ENCODE data around the gene PGLYRP2.

PGLYRP2 gene

DNA sequence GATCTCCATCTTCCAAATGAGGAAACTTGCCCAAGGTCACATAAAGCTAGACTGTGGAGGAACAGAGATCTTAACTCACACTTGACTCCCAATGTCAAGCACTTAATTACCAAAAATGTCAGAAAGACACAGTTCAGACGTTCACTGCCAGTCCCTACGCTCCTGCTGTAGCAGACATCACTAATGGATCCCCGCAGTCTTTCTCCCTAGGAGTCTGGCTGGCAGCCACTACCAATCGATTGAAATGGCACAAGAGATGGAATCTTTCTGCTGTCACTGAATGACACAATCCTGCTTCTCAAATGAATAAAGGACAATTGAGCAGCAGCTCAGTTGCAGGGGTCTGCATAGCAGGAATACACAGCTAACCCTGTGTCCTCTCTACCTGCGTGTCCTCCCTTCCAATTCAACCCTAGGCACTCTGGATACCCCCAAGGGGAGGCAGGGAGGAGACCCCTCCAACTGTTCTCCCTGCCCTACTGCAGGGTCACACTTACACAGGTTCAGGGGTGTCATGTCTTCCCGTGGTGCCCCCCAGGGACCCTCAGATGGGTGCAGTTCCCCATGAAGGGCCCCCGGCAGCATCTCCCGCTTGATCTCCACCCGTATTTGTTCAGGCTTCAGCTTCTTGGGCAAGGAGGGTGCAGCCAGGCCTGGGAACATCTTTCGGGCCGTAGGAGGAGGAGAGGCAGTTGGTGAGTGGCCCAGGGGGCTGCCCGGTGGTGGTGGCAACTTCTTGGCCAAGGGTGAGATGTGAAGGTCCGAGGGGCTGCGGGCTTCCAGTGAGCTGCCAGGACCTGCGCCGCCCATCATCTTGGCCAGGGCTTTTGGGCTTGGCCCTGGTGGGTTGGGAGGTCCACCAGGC lies 52.6 kb downstream of the PGLYRP2 start:
- H3K27me3 ChIP-seq (replicated peaks; ENCODE audit: control insufficient read depth, insufficient read depth, low read length, poor library complexity, severe bottlenecking): no peaks in the 10 kb centered on the region
- peaks cover 57% of the 10 kb centered on the region for H3K36me3 ChIP-seq (ENCODE audit: control insufficient read depth, insufficient read depth, low read length)

GRCh38 chr19:15425321-15425950 lies 53.9 kb downstream of the PGLYRP2 start:
- H3K36me3 ChIP-seq (ENCODE audit: control insufficient read depth, insufficient read depth, low read length): peaks cover 57% of the 10 kb centered on the region
- no peaks in the 10 kb centered on the region for H3K4me1 ChIP-seq (ENCODE audit: control insufficient read depth, insufficient read depth, low read length, poor library complexity, severe bottlenecking)
- H3K27ac ChIP-seq (ENCODE audit: insufficient read depth, low read length, poor library complexity, severe bottlenecking): no peak overlapping the region
- H3K27me3 ChIP-seq (replicated peaks; ENCODE audit: control insufficient read depth, insufficient read depth, low read length, poor library complexity, severe bottlenecking): no peaks in the 10 kb centered on the region
- DNase-seq: no peak
- H3K9me3 ChIP-seq (ENCODE audit: control insufficient read depth, low read length): no peaks in the 10 kb centered on the region
- no peak overlapping the region for H3K4me3 ChIP-seq (ENCODE audit: insufficient read depth, low read depth, low read length, poor library complexity, severe bottlenecking)

More for the DNA sequence above, 52.6 kb downstream of the PGLYRP2 start:
- H3K27ac ChIP-seq (ENCODE audit: insufficient read depth, low read length, poor library complexity, severe bottlenecking): no peak overlapping the region
- no peak overlapping the region for H3K4me3 ChIP-seq (ENCODE audit: insufficient read depth, low read depth, low read length, poor library complexity, severe bottlenecking)
- no peaks in the 10 kb centered on the region for H3K9me3 ChIP-seq (ENCODE audit: control insufficient read depth, low read length)
- no peak for DNase-seq
- H3K4me1 ChIP-seq (ENCODE audit: control insufficient read depth, insufficient read depth, low read length, poor library complexity, severe bottlenecking): peaks cover 10% of the 10 kb centered on the region

DNA sequence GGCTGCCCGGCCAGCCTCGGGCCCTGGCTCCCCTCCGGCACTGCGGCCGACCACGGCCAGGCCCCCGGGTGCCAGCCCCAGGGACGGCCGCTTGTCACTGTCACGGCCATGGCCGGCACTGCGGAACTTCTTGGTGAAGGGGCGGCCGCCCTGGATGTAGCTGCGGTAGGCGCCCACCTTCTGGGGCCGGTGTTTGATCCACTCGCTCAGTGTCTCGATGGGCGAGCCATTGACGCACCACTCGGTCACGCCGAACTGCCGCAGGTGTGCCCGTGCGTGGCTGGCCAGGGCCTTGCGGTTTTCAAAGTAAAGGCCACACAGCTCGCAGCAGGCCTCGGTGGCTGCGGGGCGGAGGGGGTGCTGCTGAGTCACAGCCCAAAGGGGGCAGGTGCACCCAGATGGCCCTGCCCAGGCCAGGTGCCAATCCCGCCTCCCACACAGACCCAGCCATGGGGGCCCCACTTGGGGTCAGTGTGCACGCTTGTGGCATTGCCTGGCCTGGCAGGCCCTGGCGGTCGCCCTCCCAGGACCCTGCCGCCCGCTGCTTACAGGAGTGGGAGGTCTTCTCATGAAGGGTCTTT lies 54.5 kb downstream of the PGLYRP2 start:
- Histone ChIP-seq H3K4me3 (ENCODE audit: insufficient read depth, low read depth, low read length, poor library complexity, severe bottlenecking) (no peak overlapping the region), H3K36me3 (ENCODE audit: control insufficient read depth, insufficient read depth, low read length) (peaks cover 57% of the 10 kb centered on the region)

DNA sequence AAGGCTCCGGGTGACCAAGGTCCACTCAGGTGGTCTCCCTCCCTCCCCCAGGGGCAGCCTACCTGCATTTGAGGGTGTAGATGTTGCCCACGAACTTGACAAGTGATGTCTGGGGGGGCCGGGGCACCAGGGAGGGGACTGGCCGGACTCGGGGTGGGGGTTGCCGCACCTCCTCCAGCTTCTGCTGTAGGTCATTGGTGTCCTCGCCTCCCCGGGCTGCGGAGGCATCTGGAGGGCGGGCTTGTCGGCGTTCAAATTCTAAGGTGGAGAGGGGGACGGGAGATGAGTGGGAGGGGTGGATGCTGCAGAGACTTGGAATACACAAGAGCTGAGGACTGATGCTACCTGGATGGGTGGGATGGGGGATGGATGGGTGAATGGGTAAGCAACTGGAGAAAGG lies 55.2 kb downstream of the PGLYRP2 start:
- Histone ChIP-seq H3K27me3 (replicated peaks; ENCODE audit: control insufficient read depth, insufficient read depth, low read length, poor library complexity, severe bottlenecking) (no peaks in the 10 kb centered on the region), H3K4me1 (ENCODE audit: control insufficient read depth, insufficient read depth, low read length, poor library complexity, severe bottlenecking) (peaks cover 5% of the 10 kb centered on the region), H3K36me3 (ENCODE audit: control insufficient read depth, insufficient read depth, low read length) (peaks cover 52% of the 10 kb centered on the region), H3K4me3 (ENCODE audit: insufficient read depth, low read depth, low read length, poor library complexity, severe bottlenecking) (no peak overlapping the region), H3K9me3 (ENCODE audit: control insufficient read depth, low read length) (no peaks in the 10 kb centered on the region), H3K27ac (ENCODE audit: insufficient read depth, low read length, poor library complexity, severe bottlenecking) (no peak overlapping the region)
- no peak for DNase-seq

More for the DNA sequence above, 54.5 kb downstream of the PGLYRP2 start:
- no peaks in the 10 kb centered on the region for H3K4me1 ChIP-seq (ENCODE audit: control insufficient read depth, insufficient read depth, low read length, poor library complexity, severe bottlenecking)
- H3K27me3 ChIP-seq (replicated peaks; ENCODE audit: control insufficient read depth, insufficient read depth, low read length, poor library complexity, severe bottlenecking): no peaks in the 10 kb centered on the region
- no peaks in the 10 kb centered on the region for H3K9me3 ChIP-seq (ENCODE audit: control insufficient read depth, low read length)
- DNase-seq: no peak
- H3K27ac ChIP-seq (ENCODE audit: insufficient read depth, low read length, poor library complexity, severe bottlenecking): no peak overlapping the region

DNA sequence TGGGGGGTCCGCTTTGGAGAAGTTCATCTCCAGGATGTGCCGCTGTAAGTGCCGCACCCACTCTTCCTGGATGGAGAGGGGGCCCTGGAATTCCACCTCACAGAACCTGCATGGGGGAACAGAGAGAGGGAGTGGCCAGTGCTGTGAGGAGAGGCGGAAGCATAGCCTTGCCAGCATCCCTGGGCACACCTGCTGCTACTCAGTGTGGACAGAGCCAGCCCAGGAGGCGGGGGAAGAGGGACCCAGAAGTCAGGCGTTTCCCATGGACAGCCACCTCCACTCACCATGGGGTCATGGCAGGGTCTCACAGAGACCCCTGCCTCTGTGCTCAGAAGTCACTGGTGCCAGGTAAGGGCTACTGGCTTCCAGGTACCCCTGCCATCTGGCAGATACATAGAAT lies 56.2 kb downstream of the PGLYRP2 start:
- no peak overlapping the region for H3K4me3 ChIP-seq (ENCODE audit: insufficient read depth, low read depth, low read length, poor library complexity, severe bottlenecking)
- no peaks in the 10 kb centered on the region for H3K27me3 ChIP-seq (replicated peaks; ENCODE audit: control insufficient read depth, insufficient read depth, low read length, poor library complexity, severe bottlenecking)
- DNase-seq: no peak
- H3K4me1 ChIP-seq (ENCODE audit: control insufficient read depth, insufficient read depth, low read length, poor library complexity, severe bottlenecking): peaks cover 8% of the 10 kb centered on the region
- H3K27ac ChIP-seq (ENCODE audit: insufficient read depth, low read length, poor library complexity, severe bottlenecking): no peak overlapping the region
- no peaks in the 10 kb centered on the region for H3K9me3 ChIP-seq (ENCODE audit: control insufficient read depth, low read length)
- H3K36me3 ChIP-seq (ENCODE audit: control insufficient read depth, insufficient read depth, low read length): peaks cover 51% of the 10 kb centered on the region

GRCh38 chr19:15422296-15423075 lies 56.8 kb downstream of the PGLYRP2 start:
- no peaks in the 10 kb centered on the region for H3K9me3 ChIP-seq (ENCODE audit: control insufficient read depth, low read length)
- no peak for DNase-seq
- H3K4me3 ChIP-seq (ENCODE audit: insufficient read depth, low read depth, low read length, poor library complexity, severe bottlenecking): no peak overlapping the region
- peaks cover 44% of the 10 kb centered on the region for H3K36me3 ChIP-seq (ENCODE audit: control insufficient read depth, insufficient read depth, low read length)
- H3K27me3 ChIP-seq (replicated peaks; ENCODE audit: control insufficient read depth, insufficient read depth, low read length, poor library complexity, severe bottlenecking): no peaks in the 10 kb centered on the region
- no peak overlapping the region for H3K27ac ChIP-seq (ENCODE audit: insufficient read depth, low read length, poor library complexity, severe bottlenecking)
- peaks cover 14% of the 10 kb centered on the region for H3K4me1 ChIP-seq (ENCODE audit: control insufficient read depth, insufficient read depth, low read length, poor library complexity, severe bottlenecking)

- Histone ChIP-seq H3K4me3 (ENCODE audit: insufficient read depth, low read depth, low read length, poor library complexity, severe bottlenecking) (no peak overlapping the region), H3K4me1 (ENCODE audit: control insufficient read depth, insufficient read depth, low read length, poor library complexity, severe bottlenecking) (peaks cover 18% of the 10 kb centered on the region), H3K36me3 (ENCODE audit: control insufficient read depth, insufficient read depth, low read length) (peaks cover 38% of the 10 kb centered on the region), H3K27ac (ENCODE audit: insufficient read depth, low read length, poor library complexity, severe bottlenecking) (no peak overlapping the region), H3K27me3 (replicated peaks; ENCODE audit: control insufficient read depth, insufficient read depth, low read length, poor library complexity, severe bottlenecking) (no peaks in the 10 kb centered on the region), H3K9me3 (ENCODE audit: control insufficient read depth, low read length) (no peaks in the 10 kb centered on the region)
- no peak for DNase-seq
Measured at GRCh38 chr19:15421721-15422260, 57.5 kb downstream of the PGLYRP2 start.

DNA sequence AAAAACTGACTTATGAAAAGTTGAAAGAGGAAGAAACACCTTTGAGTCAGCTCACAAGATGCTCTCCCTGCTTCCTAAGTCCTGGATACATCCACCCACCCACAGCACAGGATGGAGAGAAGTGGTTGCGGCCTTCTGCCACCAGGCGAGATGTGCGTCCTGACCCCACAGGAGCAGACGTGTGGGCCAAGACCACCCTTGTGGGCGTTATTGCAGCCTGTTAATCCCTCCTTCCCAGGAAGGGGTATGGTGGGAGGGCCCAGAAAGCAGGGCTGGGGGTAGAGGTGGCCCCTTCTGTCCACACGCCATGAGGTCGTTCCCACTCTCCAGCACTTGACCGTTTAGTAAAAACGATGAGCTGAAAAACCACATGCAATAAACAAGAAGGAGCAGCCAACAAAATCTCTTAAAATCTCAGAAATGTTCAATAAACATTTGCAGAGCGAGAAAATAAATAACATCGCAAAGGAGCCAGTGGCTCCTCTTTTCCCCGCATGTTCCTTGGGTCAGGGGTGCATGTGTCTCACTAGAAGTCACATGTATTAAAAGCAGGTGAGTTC lies 58.1 kb downstream of the PGLYRP2 start:
- Histone ChIP-seq H3K4me3 (ENCODE audit: insufficient read depth, low read depth, low read length, poor library complexity, severe bottlenecking) (no peak overlapping the region), H3K27me3 (replicated peaks; ENCODE audit: control insufficient read depth, insufficient read depth, low read length, poor library complexity, severe bottlenecking) (no peaks in the 10 kb centered on the region), H3K27ac (ENCODE audit: insufficient read depth, low read length, poor library complexity, severe bottlenecking) (no peak overlapping the region), H3K36me3 (ENCODE audit: control insufficient read depth, insufficient read depth, low read length) (peaks cover 32% of the 10 kb centered on the region), H3K9me3 (ENCODE audit: control insufficient read depth, low read length) (no peaks in the 10 kb centered on the region), H3K4me1 (ENCODE audit: control insufficient read depth, insufficient read depth, low read length, poor library complexity, severe bottlenecking) (peaks cover 18% of the 10 kb centered on the region)
- DNase-seq: no peak

DNA sequence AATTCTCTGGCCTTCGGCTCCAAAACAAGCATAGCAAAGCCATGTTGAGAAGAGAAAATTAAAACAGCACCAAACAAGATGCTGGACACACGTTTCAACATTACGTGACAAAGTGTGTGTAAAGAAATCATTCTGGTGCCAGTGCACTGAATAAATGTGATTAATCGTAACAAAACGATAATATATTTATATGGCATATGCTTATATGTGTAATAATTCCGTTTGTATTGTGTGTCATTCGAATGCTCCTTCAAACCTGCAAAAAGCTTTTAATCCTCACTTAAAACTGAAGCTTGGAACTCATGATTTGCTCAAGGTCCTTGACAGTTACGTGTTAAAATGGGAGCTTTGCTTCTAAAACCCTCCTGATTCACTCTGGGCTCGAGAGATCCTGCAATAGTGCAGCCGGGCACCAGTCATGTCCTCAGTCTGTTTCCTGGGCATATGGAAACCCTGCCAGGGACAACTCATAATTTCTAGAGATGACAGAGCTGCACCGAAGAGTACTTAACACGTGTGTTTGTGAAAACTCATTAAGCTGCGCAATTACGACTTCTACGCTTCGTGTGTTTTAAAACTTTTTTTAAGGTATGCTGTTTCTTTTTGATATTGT lies 59.8 kb downstream of the PGLYRP2 start:
- Histone ChIP-seq H3K27ac (ENCODE audit: insufficient read depth, low read length, poor library complexity, severe bottlenecking) (no peak overlapping the region), H3K27me3 (replicated peaks; ENCODE audit: control insufficient read depth, insufficient read depth, low read length, poor library complexity, severe bottlenecking) (no peaks in the 10 kb centered on the region), H3K4me3 (ENCODE audit: insufficient read depth, low read depth, low read length, poor library complexity, severe bottlenecking) (no peak overlapping the region), H3K4me1 (ENCODE audit: control insufficient read depth, insufficient read depth, low read length, poor library complexity, severe bottlenecking) (peaks cover 18% of the 10 kb centered on the region), H3K9me3 (ENCODE audit: control insufficient read depth, low read length) (no peaks in the 10 kb centered on the region), H3K36me3 (ENCODE audit: control insufficient read depth, insufficient read depth, low read length) (peaks cover 24% of the 10 kb centered on the region)
- DNase-seq: no peak

All from effector memory CD4-positive, alpha-beta T cell (primary cell).